Esophagus (tissue), 2 donors: Measurements from ENCODE around the gene PRF1. TPM values are rescaled to one million over a fixed set of nuclear protein-coding genes. Genes with fewer than 3 reads are reported as not detected.
"Not testable (repeated sequence)": the region's sequence is repeated elsewhere in the genome, so short reads cannot be mapped to it uniquely, and the experiment has no call there.

Experiments used
- H3K27ac ChIP-seq, 2 donors: one replicate each; pipeline ENCODE4 v1.5.1; 2013; ENCODE audit warnings: low read depth in 2 of 2, mild to moderate bottlenecking in 2 of 2, inconsistent platforms in 1 of 2, low read length in 1 of 2, moderate library complexity in 1 of 2
- H3K27me3 ChIP-seq, 2 donors: one replicate each; pipeline ENCODE4 v1.6.1; 2013; ENCODE audit warnings: low read length in 2 of 2, control low read depth in 1 of 2, mild to moderate bottlenecking in 1 of 2; ENCODE audit not compliant: insufficient read depth in 2 of 2, control insufficient read depth in 1 of 2
- H3K36me3 ChIP-seq, 2 donors: one replicate each; pipeline ENCODE4 v1.6.1; 2013; ENCODE audit warnings: low read length in 1 of 2; ENCODE audit not compliant: control insufficient read depth in 2 of 2, insufficient read depth in 2 of 2
- H3K4me1 ChIP-seq, 2 donors: one replicate each; pipeline ENCODE4 v1.6.1; 2013; ENCODE audit warnings: low read length in 1 of 2; ENCODE audit not compliant: control insufficient read depth in 2 of 2, insufficient read depth in 2 of 2
- H3K4me3 ChIP-seq, 2 donors: one replicate each; pipeline ENCODE4 v1.5.1; 2013; ENCODE audit warnings: low read length in 2 of 2, mild to moderate bottlenecking in 2 of 2, low read depth in 1 of 2, moderate library complexity in 1 of 2
- H3K9me3 ChIP-seq, 2 donors: one replicate each; pipeline ENCODE4 v1.6.1; 2013; ENCODE audit warnings: mild to moderate bottlenecking in 2 of 2, low read depth in 1 of 2, low read length in 1 of 2, moderate library complexity in 1 of 2; ENCODE audit not compliant: control insufficient read depth in 2 of 2, insufficient read depth in 1 of 2
- WGBS, 2 donors: extraction: QIAGEN DNeasy Blood & Tissue Kit; methylation state at CpG; one replicate each; pipeline ENCODE4 v1.1.7; 2013; 5-methylcytosine and 5-hydroxymethylcytosine counted together
- polyA plus RNA-seq, 2 donors: library from polyadenylated mRNA; stranded (reverse); fragments of 200-250 nt; gene quantifications; one replicate each; pipeline ENCODE4 v1.2.3, GENCODE V29; 2013
- donor health status: healthy with polysubstance abuse.
- donor health status: Bipolar disorder and iron deficiency.

Gene PRF1
- polyA plus RNA-seq, 2 donors: 0.71 to 1.8 TPM

- H3K36me3 ChIP-seq: no peaks in the 10 kb centered on the region
- no peaks in the 10 kb centered on the region for H3K27me3 ChIP-seq
- H3K4me3 ChIP-seq: no peak overlapping the region
- peaks cover 0 to 6% of the 10 kb centered on the region in 2 donors for H3K9me3 ChIP-seq
- H3K27ac ChIP-seq: no peak overlapping the region
- peaks cover 0 to 6% of the 10 kb centered on the region in 2 donors for H3K4me1 ChIP-seq
Measured at GRCh38 chr10:70620020-70620289, 17.4 kb upstream of the PRF1 start.

- H3K27ac ChIP-seq: no peak overlapping the region
- H3K27me3 ChIP-seq: no peaks in the 10 kb centered on the region
- H3K9me3 ChIP-seq: peaks cover 0 to 6% of the 10 kb centered on the region in 2 donors
- no peaks in the 10 kb centered on the region for H3K36me3 ChIP-seq
- WGBS, 2 donors: 67 to 71% methylated on average over 4 of the region's 4 CpGs
- no peak overlapping the region for H3K4me3 ChIP-seq
- peaks cover 0 to 6% of the 10 kb centered on the region in 2 donors for H3K4me1 ChIP-seq
Measured at GRCh38 chr10:70619271-70620019, 16.9 kb upstream of the PRF1 start.

GRCh38 chr10:70618663-70619062 is 16.1 kb upstream of the PRF1 start:
- Histone ChIP-seq H3K9me3 (peaks cover 0 to 6% of the 10 kb centered on the region in 2 donors), H3K4me3 (no peak overlapping the region), H3K27ac (no peak overlapping the region), H3K4me1 (peaks cover 0 to 6% of the 10 kb centered on the region in 2 donors), H3K36me3 (no peaks in the 10 kb centered on the region), H3K27me3 (no peaks in the 10 kb centered on the region)
- 82 to 86% methylated on average over 5 of the region's 5 CpGs for WGBS, 2 donors

GRCh38 chr10:70617798-70618568 is 15.4 kb upstream of the PRF1 start:
- Histone ChIP-seq H3K27ac (no peak overlapping the region), H3K9me3 (peaks cover 0 to 5% of the 10 kb centered on the region in 2 donors), H3K4me3 (no peak overlapping the region), H3K36me3 (no peaks in the 10 kb centered on the region), H3K27me3 (no peaks in the 10 kb centered on the region), H3K4me1 (peaks cover 0 to 6% of the 10 kb centered on the region in 2 donors)
- WGBS, 2 donors: 53 to 69% methylated on average over 7 of the region's 7 CpGs

GRCh38 chr10:70616761-70617160 is 14.2 kb upstream of the PRF1 start:
- Histone ChIP-seq H3K4me1 (no peaks in the 10 kb centered on the region), H3K27ac (no peak overlapping the region), H3K4me3 (no peak overlapping the region), H3K27me3 (no peaks in the 10 kb centered on the region), H3K9me3 (no peaks in the 10 kb centered on the region), H3K36me3 (no peaks in the 10 kb centered on the region)
- WGBS, 2 donors: 86 to 91% methylated on average over 4 of the region's 4 CpGs

GRCh38 chr10:70615784-70616522 is 13.4 kb upstream of the PRF1 start:
- no peaks in the 10 kb centered on the region for H3K27me3 ChIP-seq
- no peaks in the 10 kb centered on the region for H3K36me3 ChIP-seq
- H3K27ac ChIP-seq: no peak overlapping the region
- no peaks in the 10 kb centered on the region for H3K4me1 ChIP-seq
- 71 to 72% methylated on average over 7 of the region's 7 CpGs for WGBS, 2 donors
- no peak overlapping the region for H3K4me3 ChIP-seq
- no peaks in the 10 kb centered on the region for H3K9me3 ChIP-seq

GRCh38 chr10:70615211-70615610 is 12.7 kb upstream of the PRF1 start:
- WGBS, 2 donors: 87 to 95% methylated on average over 2 of the region's 2 CpGs
- no peak overlapping the region for H3K4me3 ChIP-seq
- no peaks in the 10 kb centered on the region for H3K9me3 ChIP-seq
- no peaks in the 10 kb centered on the region for H3K27me3 ChIP-seq
- H3K4me1 ChIP-seq: no peaks in the 10 kb centered on the region
- H3K36me3 ChIP-seq: no peaks in the 10 kb centered on the region
- no peak overlapping the region for H3K27ac ChIP-seq

GRCh38 chr10:70614364-70614763 is 11.8 kb upstream of the PRF1 start:
- not testable (repeated sequence) for H3K36me3 ChIP-seq, H3K27me3 ChIP-seq, H3K9me3 ChIP-seq, H3K4me3 ChIP-seq, H3K4me1 ChIP-seq, H3K27ac ChIP-seq
- WGBS, 2 donors: 94 to 96% methylated on average over 3 of the region's 3 CpGs

GRCh38 chr10:70613941-70614340 is 11.4 kb upstream of the PRF1 start:
- H3K27me3 ChIP-seq: no peaks in the 10 kb centered on the region
- no peak overlapping the region for H3K4me3 ChIP-seq
- no peak overlapping the region for H3K27ac ChIP-seq
- H3K36me3 ChIP-seq: no peaks in the 10 kb centered on the region
- H3K9me3 ChIP-seq: no peaks in the 10 kb centered on the region
- WGBS, 2 donors: 66 to 70% methylated on average over 2 of the region's 2 CpGs
- H3K4me1 ChIP-seq: no peaks in the 10 kb centered on the region
